Chondrocyte (in vitro differentiated cells): ENCODE measurements around the gene RIN1. TPM values are rescaled to one million over a fixed set of nuclear protein-coding genes. Genes with fewer than 3 reads are reported as not detected.

Source experiments
- DNase-seq: peaks from one replicate; pipeline ENCODE4 v3.0.0; 2021; ENCODE audit warnings: mixed read lengths, low spot score
- H3K27ac Mint-ChIP-seq: one replicate; pipeline ENCODE4 v1.8.0; 2021; ENCODE audit warnings: mild to moderate bottlenecking, moderate library complexity, mixed read lengths; ENCODE audit not compliant: unreplicated experiment
- H3K27me3 Mint-ChIP-seq: 2 replicates; pipeline ENCODE4 v1.8.0; 2021; ENCODE audit warnings: low read depth, mixed read lengths
- H3K36me3 Mint-ChIP-seq: 2 replicates; pipeline ENCODE4 v1.8.0; 2021; ENCODE audit warnings: low read depth, mixed read lengths
- H3K4me1 Mint-ChIP-seq: 2 replicates; pipeline ENCODE4 v1.8.0; 2021; ENCODE audit warnings: low read depth, mild to moderate bottlenecking, mixed read lengths
- H3K4me3 Mint-ChIP-seq: one replicate; pipeline ENCODE4 v1.8.0; 2021; ENCODE audit warnings: mild to moderate bottlenecking, moderate library complexity, mixed read lengths; ENCODE audit not compliant: unreplicated experiment
- H3K9me3 Mint-ChIP-seq: 2 replicates; pipeline ENCODE4 v1.8.0; 2021; ENCODE audit warnings: low read depth, mixed read lengths
- CTCF ChIP-seq: fragments of 200-600 bp; sonication (generic); IDR thresholded peaks from 2 replicates; pipeline ENCODE4 v1.5.0; 2021; ENCODE audit warnings: antibody characterized with exemption, mild to moderate bottlenecking, moderate library complexity
- total RNA-seq: library from RNA; stranded (reverse); gene quantifications from 3 replicates; pipeline ENCODE4 v1.2.1, GENCODE V29; 2021

Gene RIN1
- total RNA-seq, 1 donor from 2014 or later: 7.1 TPM

- H3K4me1 Mint-ChIP-seq: peaks cover 50% of the 10 kb centered on the region
- H3K27ac Mint-ChIP-seq: peak within 1 kb of the TSS; percentile 80
- no peaks in the 10 kb centered on the region for H3K27me3 Mint-ChIP-seq
- peak within 1 kb of the TSS; percentile 76 for H3K4me3 Mint-ChIP-seq
- TF ChIP-seq CTCF: no peak
- H3K36me3 Mint-ChIP-seq: peaks cover 2% of the 10 kb centered on the region
- DNase-seq: no peak
- H3K9me3 Mint-ChIP-seq: no peaks in the 10 kb centered on the region
Observed at GRCh38 chr11:66347425-66348276, 11.4 kb upstream of the RIN1 start, which contains the start of gene B4GAT1. B4GAT1 (minus strand) TSS chr11:66347629; CDS start chr11:66347545, 84 bp downstream.

GRCh38 chr11:66346476-66347424 lies 10.5 kb upstream of the RIN1 start:
- H3K4me1 Mint-ChIP-seq: peaks cover 50% of the 10 kb centered on the region
- TF ChIP-seq CTCF: no peak
- peaks cover 3% of the 10 kb centered on the region for H3K36me3 Mint-ChIP-seq
- H3K27ac Mint-ChIP-seq: peak overlapping the region; percentile 54
- DNase-seq: no peak
- H3K27me3 Mint-ChIP-seq: no peaks in the 10 kb centered on the region
- no peaks in the 10 kb centered on the region for H3K9me3 Mint-ChIP-seq
- peak overlapping the region; percentile 75 for H3K4me3 Mint-ChIP-seq

GRCh38 chr11:66345316-66345649 lies 9.0 kb upstream of the RIN1 start:
- Mint-ChIP-seq H3K9me3 (no peaks in the 10 kb centered on the region), H3K27me3 (no peaks in the 10 kb centered on the region), H3K36me3 (peaks cover 9% of the 10 kb centered on the region), H3K4me3 (peak overlapping the region; percentile 92), H3K27ac (peak overlapping the region; percentile 96), H3K4me1 (peaks cover 50% of the 10 kb centered on the region)
- no peak for TF ChIP-seq CTCF
- DNase-seq: no peak

GRCh38 chr11:66344550-66345315 lies 8.5 kb upstream of the RIN1 start, which contains the start of gene BRMS1:
BRMS1 (minus strand) TSS chr11:66345104; CDS start chr11:66342234, 2,870 bp downstream.
- H3K9me3 Mint-ChIP-seq: no peaks in the 10 kb centered on the region
- H3K36me3 Mint-ChIP-seq: peaks cover 9% of the 10 kb centered on the region
- peak within 1 kb of the TSS; percentile 92 for H3K4me3 Mint-ChIP-seq
- DNase-seq: peak; percentile 98
- no peaks in the 10 kb centered on the region for H3K27me3 Mint-ChIP-seq
- peak; percentile 28 for TF ChIP-seq CTCF
- peak within 1 kb of the TSS; percentile 96 for H3K27ac Mint-ChIP-seq
- H3K4me1 Mint-ChIP-seq: peaks cover 50% of the 10 kb centered on the region
